WTC11 (cell line): ENCODE results near the gene MRGPRF. TPM values are rescaled to one million over a fixed set of nuclear protein-coding genes. Genes with fewer than 3 reads are reported as not detected.

ENCODE experiments used
- ATAC-seq: fragments of 200-7000 bp; cut with Tn5 transposase; 2 replicates; pipeline ENCODE4 v1.10.0; 2021; ENCODE audit warnings: mild to moderate bottlenecking, moderate library complexity
- CTCF ChIA-PET: fragments of 300-600 bp; sonication (Branson Sonifier 250); formaldehyde crosslinking; loops from one replicate; lab custom pipeline; 2021; ENCODE audit warnings: antibody characterized with exemption; lab: Charles Lee
- POLR2A ChIA-PET: fragments of 350-600 bp; sonication (Branson Sonifier 250); formaldehyde crosslinking; loops from one replicate; lab custom pipeline; 2021; ENCODE audit warnings: antibody characterized with exemption; lab: Charles Lee
- DNase-seq: peaks from one replicate; pipeline ENCODE4 v3.0.0; 2021; ENCODE audit warnings: low spot score
- H3K27ac Mint-ChIP-seq: 2 replicates; pipeline ENCODE4 v1.8.0; 2021; ENCODE audit warnings: mixed read lengths
- H3K27me3 Mint-ChIP-seq: 2 replicates; pipeline ENCODE4 v1.8.0; 2021; ENCODE audit warnings: low read depth, mild to moderate bottlenecking, moderate library complexity, mixed read lengths
- H3K36me3 Mint-ChIP-seq: 2 replicates; pipeline ENCODE4 v1.8.0; 2021; ENCODE audit warnings: mixed read lengths
- H3K4me1 Mint-ChIP-seq: 2 replicates; pipeline ENCODE4 v1.8.0; 2022; ENCODE audit warnings: mixed read lengths
- H3K4me3 Mint-ChIP-seq: 2 replicates; pipeline ENCODE4 v1.8.0; 2021; ENCODE audit warnings: mild to moderate bottlenecking, moderate library complexity, mixed read lengths
- H3K9me3 Mint-ChIP-seq: 2 replicates; pipeline ENCODE4 v1.8.0; 2021; ENCODE audit warnings: mixed read lengths
- CREM ChIP-seq: sonication (generic); formaldehyde crosslinking; IDR thresholded peaks from 2 replicates; pipeline ENCODE4 v1.8.1; 2022; ENCODE audit warnings: mild to moderate bottlenecking, missing genetic modification reagents, moderate library complexity
- FOXP1 ChIP-seq: sonication (generic); formaldehyde crosslinking; IDR thresholded peaks from 2 replicates; pipeline ENCODE4 v1.8.0; 2022; ENCODE audit warnings: missing genetic modification reagents, mild to moderate bottlenecking, moderate library complexity, borderline replicate concordance
- GABPB1 ChIP-seq: sonication (generic); formaldehyde crosslinking; IDR thresholded peaks from 2 replicates; pipeline ENCODE4 v1.8.1; 2023; ENCODE audit warnings: mild to moderate bottlenecking, missing genetic modification reagents
- HMGA2 ChIP-seq: fragments of 250-450 bp; sonication (Bioruptor Pico); IDR thresholded peaks from 2 replicates; pipeline ENCODE4 v1.4.0; 2021; ENCODE audit warnings: mild to moderate bottlenecking, moderate library complexity
- IRF2 ChIP-seq: sonication (generic); formaldehyde crosslinking; IDR thresholded peaks from 2 replicates; pipeline ENCODE4 v1.8.0; 2022; ENCODE audit warnings: low read depth, missing genetic modification reagents, borderline replicate concordance
- JAZF1 ChIP-seq: fragments of 250-450 bp; sonication (Bioruptor Pico); IDR thresholded peaks from 2 replicates; pipeline ENCODE4 v1.9.0; 2021; ENCODE audit warnings: moderate library complexity, mild to moderate bottlenecking, inconsistent platforms
- NFATC4 ChIP-seq: fragments of 250-450 bp; sonication (Bioruptor Pico); IDR thresholded peaks from 2 replicates; pipeline ENCODE4 v1.9.0; 2021; ENCODE audit warnings: mild to moderate bottlenecking
- NFE2L1 ChIP-seq: sonication (generic); formaldehyde crosslinking; IDR thresholded peaks from 2 replicates; pipeline ENCODE4 v1.8.1; 2023; ENCODE audit warnings: missing genetic modification reagents
- TEAD4 ChIP-seq: sonication (generic); formaldehyde crosslinking; IDR thresholded peaks from 2 replicates; pipeline ENCODE4 v1.8.0; 2022; ENCODE audit warnings: mild to moderate bottlenecking, missing genetic modification reagents
- ZNF121 ChIP-seq: sonication (generic); formaldehyde crosslinking; IDR thresholded peaks from 2 replicates; pipeline ENCODE4 v1.8.0; 2023; ENCODE audit warnings: missing genetic modification reagents
- ZNF138 ChIP-seq: sonication (generic); formaldehyde crosslinking; conservative IDR thresholded peaks from 2 replicates; pipeline ENCODE4 v1.8.1; 2022; ENCODE audit warnings: mild to moderate bottlenecking, moderate library complexity, missing genetic modification reagents
- ZNF232 ChIP-seq: sonication (generic); formaldehyde crosslinking; IDR thresholded peaks from 2 replicates; pipeline ENCODE4 v1.8.0; 2022; ENCODE audit warnings: mild to moderate bottlenecking, missing genetic modification reagents
- total RNA-seq: library from RNA; stranded (reverse); gene quantifications from 3 replicates; pipeline ENCODE4 v1.2.3, GENCODE V29; 2021
- TF ChIP-seq, protein P1 (sequence below): sonication (generic); formaldehyde crosslinking; conservative IDR thresholded peaks from 2 replicates; pipeline ENCODE4 v1.8.1; 2022; ENCODE audit warnings: mild to moderate bottlenecking, missing genetic modification reagents
- TF ChIP-seq, protein P2 (sequence below): sonication (generic); formaldehyde crosslinking; IDR thresholded peaks from 2 replicates; pipeline ENCODE4 v1.8.1; 2022; ENCODE audit warnings: missing genetic modification reagents, borderline replicate concordance
- TF ChIP-seq, protein P3 (sequence below): sonication (generic); formaldehyde crosslinking; IDR thresholded peaks from 2 replicates; pipeline ENCODE4 v1.8.1; 2023; ENCODE audit warnings: mild to moderate bottlenecking, missing genetic modification reagents, borderline replicate concordance
- TF ChIP-seq, protein P4 (sequence below): sonication (generic); formaldehyde crosslinking; IDR thresholded peaks from 2 replicates; pipeline ENCODE4 v1.8.1; 2022; ENCODE audit warnings: low read depth, mild to moderate bottlenecking, moderate library complexity, missing genetic modification reagents, borderline replicate concordance
- TF ChIP-seq, protein P5 (sequence below): sonication (generic); formaldehyde crosslinking; IDR thresholded peaks from 2 replicates; pipeline ENCODE4 v1.8.0; 2022; ENCODE audit warnings: mild to moderate bottlenecking, missing genetic modification reagents
- TF ChIP-seq, protein P6 (sequence below): sonication (generic); formaldehyde crosslinking; IDR thresholded peaks from 2 replicates; pipeline ENCODE4 v1.8.0; 2023; ENCODE audit warnings: missing genetic modification reagents, mild to moderate bottlenecking, borderline replicate concordance
- TF ChIP-seq, protein P7 (sequence below): sonication (generic); formaldehyde crosslinking; IDR thresholded peaks from 2 replicates; pipeline ENCODE4 v1.8.0; 2022; ENCODE audit warnings: mild to moderate bottlenecking, missing genetic modification reagents
- TF ChIP-seq, protein P8 (sequence below): fragments of 250-450 bp; sonication (Bioruptor Pico); IDR thresholded peaks from 2 replicates; pipeline ENCODE4 v2.1.2; 2022; ENCODE audit warnings: mild to moderate bottlenecking, moderate library complexity
- TF ChIP-seq, protein P9 (sequence below): fragments of 250-450 bp; sonication (Bioruptor Pico); IDR thresholded peaks from 2 replicates; pipeline ENCODE4 v1.9.0; 2021; ENCODE audit warnings: moderate library complexity, mild to moderate bottlenecking, inconsistent platforms, borderline replicate concordance

Gene MRGPRF
- total RNA-seq, 1 experiment from 2014 or later: 3.8 TPM

DNA sequence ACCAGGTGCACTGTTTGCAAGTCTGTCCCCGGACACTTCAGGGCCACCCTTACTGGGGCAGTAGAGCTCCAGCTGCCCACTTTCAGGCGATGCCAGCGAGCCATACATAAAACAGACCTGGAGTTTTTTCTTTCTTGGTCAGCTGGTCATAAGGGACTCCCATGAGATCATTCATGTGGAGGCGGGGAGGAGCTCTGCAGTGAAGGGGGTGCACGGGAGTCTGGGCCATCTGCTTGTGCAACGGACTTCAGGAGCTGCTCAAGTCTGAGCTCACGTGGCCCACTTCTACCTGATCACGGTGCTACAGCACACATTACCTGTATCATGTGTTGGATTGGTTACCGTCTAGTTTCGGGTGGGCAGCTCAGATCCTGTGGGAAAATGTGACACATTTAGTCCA lies 9.2 kb upstream of the MRGPRF start:
- Mint-ChIP-seq H3K27me3 (no peaks in the 10 kb centered on the region), H3K4me3 (no peak overlapping the region), H3K9me3 (peaks cover 2% of the 10 kb centered on the region; the same call in 1 of the 2 replicates), H3K27ac (no peak overlapping the region), H3K4me1 (no peaks in the 10 kb centered on the region), H3K36me3 (no peaks in the 10 kb centered on the region)
- ChIA-PET POLR2A (no interaction called here), CTCF (interaction anchor here (0.7 to 1.8 kb wide), 3 partner anchors 10 to 22 kb away, joined by 3 to 6 read pairs (median 6); partner anchors contain the start of gene MRGPRF)
- DNase-seq (no peak), ATAC-seq (no peak)
- TF ChIP-seq, protein P1, sequence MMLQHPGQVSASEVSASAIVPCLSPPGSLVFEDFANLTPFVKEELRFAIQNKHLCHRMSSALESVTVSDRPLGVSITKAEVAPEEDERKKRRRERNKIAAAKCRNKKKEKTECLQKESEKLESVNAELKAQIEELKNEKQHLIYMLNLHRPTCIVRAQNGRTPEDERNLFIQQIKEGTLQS (CRISPR knock-in tag): no peak
- TF ChIP-seq, protein P2, sequence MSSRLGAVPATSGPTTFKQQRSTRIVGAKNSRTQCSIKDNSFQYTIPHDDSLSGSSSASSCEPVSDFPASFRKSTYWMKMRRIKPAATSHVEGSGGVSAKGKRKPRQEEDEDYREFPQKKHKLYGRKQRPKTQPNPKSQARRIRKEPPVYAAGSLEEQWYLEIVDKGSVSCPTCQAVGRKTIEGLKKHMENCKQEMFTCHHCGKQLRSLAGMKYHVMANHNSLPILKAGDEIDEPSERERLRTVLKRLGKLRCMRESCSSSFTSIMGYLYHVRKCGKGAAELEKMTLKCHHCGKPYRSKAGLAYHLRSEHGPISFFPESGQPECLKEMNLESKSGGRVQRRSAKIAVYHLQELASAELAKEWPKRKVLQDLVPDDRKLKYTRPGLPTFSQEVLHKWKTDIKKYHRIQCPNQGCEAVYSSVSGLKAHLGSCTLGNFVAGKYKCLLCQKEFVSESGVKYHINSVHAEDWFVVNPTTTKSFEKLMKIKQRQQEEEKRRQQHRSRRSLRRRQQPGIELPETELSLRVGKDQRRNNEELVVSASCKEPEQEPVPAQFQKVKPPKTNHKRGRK (CRISPR knock-in tag): no peak
- TF ChIP-seq ZNF121 (CRISPR knock-in tag) (no peak), ZNF232 (CRISPR knock-in tag) (no peak), TEAD4 (no peak), NFATC4 (no peak)
- TF ChIP-seq, protein P3, sequence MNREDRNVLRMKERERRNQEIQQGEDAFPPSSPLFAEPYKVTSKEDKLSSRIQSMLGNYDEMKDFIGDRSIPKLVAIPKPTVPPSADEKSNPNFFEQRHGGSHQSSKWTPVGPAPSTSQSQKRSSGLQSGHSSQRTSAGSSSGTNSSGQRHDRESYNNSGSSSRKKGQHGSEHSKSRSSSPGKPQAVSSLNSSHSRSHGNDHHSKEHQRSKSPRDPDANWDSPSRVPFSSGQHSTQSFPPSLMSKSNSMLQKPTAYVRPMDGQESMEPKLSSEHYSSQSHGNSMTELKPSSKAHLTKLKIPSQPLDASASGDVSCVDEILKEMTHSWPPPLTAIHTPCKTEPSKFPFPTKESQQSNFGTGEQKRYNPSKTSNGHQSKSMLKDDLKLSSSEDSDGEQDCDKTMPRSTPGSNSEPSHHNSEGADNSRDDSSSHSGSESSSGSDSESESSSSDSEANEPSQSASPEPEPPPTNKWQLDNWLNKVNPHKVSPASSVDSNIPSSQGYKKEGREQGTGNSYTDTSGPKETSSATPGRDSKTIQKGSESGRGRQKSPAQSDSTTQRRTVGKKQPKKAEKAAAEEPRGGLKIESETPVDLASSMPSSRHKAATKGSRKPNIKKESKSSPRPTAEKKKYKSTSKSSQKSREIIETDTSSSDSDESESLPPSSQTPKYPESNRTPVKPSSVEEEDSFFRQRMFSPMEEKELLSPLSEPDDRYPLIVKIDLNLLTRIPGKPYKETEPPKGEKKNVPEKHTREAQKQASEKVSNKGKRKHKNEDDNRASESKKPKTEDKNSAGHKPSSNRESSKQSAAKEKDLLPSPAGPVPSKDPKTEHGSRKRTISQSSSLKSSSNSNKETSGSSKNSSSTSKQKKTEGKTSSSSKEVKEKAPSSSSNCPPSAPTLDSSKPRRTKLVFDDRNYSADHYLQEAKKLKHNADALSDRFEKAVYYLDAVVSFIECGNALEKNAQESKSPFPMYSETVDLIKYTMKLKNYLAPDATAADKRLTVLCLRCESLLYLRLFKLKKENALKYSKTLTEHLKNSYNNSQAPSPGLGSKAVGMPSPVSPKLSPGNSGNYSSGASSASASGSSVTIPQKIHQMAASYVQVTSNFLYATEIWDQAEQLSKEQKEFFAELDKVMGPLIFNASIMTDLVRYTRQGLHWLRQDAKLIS: no peak
- TF ChIP-seq, protein P4, sequence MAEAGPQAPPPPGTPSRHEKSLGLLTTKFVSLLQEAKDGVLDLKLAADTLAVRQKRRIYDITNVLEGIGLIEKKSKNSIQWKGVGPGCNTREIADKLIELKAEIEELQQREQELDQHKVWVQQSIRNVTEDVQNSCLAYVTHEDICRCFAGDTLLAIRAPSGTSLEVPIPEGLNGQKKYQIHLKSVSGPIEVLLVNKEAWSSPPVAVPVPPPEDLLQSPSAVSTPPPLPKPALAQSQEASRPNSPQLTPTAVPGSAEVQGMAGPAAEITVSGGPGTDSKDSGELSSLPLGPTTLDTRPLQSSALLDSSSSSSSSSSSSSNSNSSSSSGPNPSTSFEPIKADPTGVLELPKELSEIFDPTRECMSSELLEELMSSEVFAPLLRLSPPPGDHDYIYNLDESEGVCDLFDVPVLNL (CRISPR knock-in tag): no peak
- TF ChIP-seq, protein P5, sequence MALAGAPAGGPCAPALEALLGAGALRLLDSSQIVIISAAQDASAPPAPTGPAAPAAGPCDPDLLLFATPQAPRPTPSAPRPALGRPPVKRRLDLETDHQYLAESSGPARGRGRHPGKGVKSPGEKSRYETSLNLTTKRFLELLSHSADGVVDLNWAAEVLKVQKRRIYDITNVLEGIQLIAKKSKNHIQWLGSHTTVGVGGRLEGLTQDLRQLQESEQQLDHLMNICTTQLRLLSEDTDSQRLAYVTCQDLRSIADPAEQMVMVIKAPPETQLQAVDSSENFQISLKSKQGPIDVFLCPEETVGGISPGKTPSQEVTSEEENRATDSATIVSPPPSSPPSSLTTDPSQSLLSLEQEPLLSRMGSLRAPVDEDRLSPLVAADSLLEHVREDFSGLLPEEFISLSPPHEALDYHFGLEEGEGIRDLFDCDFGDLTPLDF: no peak

DNA sequence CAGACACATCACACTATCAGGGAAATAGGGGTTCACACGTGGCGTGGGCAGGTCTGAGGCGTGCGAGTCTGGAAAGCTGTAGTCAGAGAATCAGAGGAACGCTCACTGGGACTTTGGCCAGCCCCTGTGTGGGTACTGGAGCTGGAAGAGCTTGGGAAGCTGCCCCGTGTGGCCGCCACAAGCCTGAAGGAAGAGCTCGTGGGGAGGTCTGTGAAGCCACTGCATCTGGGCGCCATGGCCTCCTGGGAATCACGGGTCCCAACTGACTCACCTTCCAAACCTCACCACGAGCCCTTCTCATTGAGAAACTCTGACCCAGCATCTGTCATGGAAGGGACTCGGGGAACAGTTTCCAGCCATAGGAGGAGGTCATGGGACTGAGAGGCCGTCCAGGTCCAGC lies 5.9 kb upstream of the MRGPRF start:
- Mint-ChIP-seq H3K27me3 (no peaks in the 10 kb centered on the region), H3K4me1 (peaks cover 11% of the 10 kb centered on the region; the same call in 1 of the 2 replicates), H3K27ac (no peak overlapping the region), H3K36me3 (no peaks in the 10 kb centered on the region), H3K9me3 (peaks cover 12% of the 10 kb centered on the region), H3K4me3 (no peak overlapping the region)
- DNase-seq (no peak), ATAC-seq (peak; percentile 41)
- ChIA-PET POLR2A (no interaction called here), CTCF (interaction anchor here (1.1 kb wide), 2 partner anchors 25 to 63 kb away, joined by 3 read pairs; no protein-coding TSS in a partner anchor)
- TF ChIP-seq NFE2L1 (CRISPR knock-in tag): no peak
- TF ChIP-seq, protein P6, sequence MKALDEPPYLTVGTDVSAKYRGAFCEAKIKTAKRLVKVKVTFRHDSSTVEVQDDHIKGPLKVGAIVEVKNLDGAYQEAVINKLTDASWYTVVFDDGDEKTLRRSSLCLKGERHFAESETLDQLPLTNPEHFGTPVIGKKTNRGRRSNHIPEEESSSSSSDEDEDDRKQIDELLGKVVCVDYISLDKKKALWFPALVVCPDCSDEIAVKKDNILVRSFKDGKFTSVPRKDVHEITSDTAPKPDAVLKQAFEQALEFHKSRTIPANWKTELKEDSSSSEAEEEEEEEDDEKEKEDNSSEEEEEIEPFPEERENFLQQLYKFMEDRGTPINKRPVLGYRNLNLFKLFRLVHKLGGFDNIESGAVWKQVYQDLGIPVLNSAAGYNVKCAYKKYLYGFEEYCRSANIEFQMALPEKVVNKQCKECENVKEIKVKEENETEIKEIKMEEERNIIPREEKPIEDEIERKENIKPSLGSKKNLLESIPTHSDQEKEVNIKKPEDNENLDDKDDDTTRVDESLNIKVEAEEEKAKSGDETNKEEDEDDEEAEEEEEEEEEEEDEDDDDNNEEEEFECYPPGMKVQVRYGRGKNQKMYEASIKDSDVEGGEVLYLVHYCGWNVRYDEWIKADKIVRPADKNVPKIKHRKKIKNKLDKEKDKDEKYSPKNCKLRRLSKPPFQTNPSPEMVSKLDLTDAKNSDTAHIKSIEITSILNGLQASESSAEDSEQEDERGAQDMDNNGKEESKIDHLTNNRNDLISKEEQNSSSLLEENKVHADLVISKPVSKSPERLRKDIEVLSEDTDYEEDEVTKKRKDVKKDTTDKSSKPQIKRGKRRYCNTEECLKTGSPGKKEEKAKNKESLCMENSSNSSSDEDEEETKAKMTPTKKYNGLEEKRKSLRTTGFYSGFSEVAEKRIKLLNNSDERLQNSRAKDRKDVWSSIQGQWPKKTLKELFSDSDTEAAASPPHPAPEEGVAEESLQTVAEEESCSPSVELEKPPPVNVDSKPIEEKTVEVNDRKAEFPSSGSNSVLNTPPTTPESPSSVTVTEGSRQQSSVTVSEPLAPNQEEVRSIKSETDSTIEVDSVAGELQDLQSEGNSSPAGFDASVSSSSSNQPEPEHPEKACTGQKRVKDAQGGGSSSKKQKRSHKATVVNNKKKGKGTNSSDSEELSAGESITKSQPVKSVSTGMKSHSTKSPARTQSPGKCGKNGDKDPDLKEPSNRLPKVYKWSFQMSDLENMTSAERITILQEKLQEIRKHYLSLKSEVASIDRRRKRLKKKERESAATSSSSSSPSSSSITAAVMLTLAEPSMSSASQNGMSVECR (CRISPR knock-in tag): no peak
- TF ChIP-seq, protein P7, sequence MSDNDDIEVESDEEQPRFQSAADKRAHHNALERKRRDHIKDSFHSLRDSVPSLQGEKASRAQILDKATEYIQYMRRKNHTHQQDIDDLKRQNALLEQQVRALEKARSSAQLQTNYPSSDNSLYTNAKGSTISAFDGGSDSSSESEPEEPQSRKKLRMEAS (CRISPR knock-in tag): no peak
- TF ChIP-seq, protein P8, sequence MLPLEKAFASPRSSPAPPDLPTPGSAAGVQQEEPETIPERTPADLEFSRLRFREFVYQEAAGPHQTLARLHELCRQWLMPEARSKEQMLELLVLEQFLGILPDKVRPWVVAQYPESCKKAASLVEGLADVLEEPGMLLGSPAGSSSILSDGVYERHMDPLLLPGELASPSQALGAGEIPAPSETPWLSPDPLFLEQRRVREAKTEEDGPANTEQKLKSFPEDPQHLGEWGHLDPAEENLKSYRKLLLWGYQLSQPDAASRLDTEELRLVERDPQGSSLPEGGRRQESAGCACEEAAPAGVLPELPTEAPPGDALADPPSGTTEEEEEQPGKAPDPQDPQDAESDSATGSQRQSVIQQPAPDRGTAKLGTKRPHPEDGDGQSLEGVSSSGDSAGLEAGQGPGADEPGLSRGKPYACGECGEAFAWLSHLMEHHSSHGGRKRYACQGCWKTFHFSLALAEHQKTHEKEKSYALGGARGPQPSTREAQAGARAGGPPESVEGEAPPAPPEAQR: no peak
- no peak for TF ChIP-seq CREM (CRISPR knock-in tag)
- TF ChIP-seq, protein P9, sequence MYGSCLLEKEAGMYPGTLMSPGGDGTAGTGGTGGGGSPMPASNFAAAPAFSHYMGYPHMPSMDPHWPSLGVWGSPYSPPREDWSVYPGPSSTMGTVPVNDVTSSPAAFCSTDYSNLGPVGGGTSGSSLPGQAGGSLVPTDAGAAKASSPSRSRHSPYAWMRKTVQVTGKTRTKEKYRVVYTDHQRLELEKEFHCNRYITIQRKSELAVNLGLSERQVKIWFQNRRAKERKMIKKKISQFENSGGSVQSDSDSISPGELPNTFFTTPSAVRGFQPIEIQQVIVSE (CRISPR knock-in tag): no peak
- no peak for TF ChIP-seq IRF2 (CRISPR knock-in tag)
- TF ChIP-seq GABPB1 (CRISPR knock-in tag): no peak
- TF ChIP-seq ZNF138: no peak
- TF ChIP-seq JAZF1 (CRISPR knock-in tag): no peak
- no peak for TF ChIP-seq HMGA2 (CRISPR knock-in tag)
- TF ChIP-seq FOXP1 (CRISPR knock-in tag): no peak
